CD4-positive, alpha-beta T cell treated with Interleukin-12 subunit alpha and Interleukin-12 subunit beta, for 1 hour (primary cell): ENCODE data around the gene PSMB2.

Experiments
- DNase-seq: peaks from one replicate; pipeline ENCODE4 v3.0.0-alpha.2; 2020

Gene PSMB2

GRCh38 chr1:35555601-35556477 lies 85.5 kb downstream of the PSMB2 start:
- DNase-seq, result no peak

- no peak for DNase-seq
Measured at GRCh38 chr1:35555212-35555584, 86.1 kb downstream of the PSMB2 start.

GRCh38 chr1:35554266-35555211 lies 86.8 kb downstream of the PSMB2 start:
- DNase-seq, result no peak

- DNase-seq, result no peak
Measured at GRCh38 chr1:35553851-35554250, 87.5 kb downstream of the PSMB2 start.
